Astrocyte (in vitro differentiated cells and primary cell): ENCODE measurements around the gene CERT1.

Experiments used
- CTCF ChIP-seq: IDR thresholded peaks from 2 replicates; pipeline ENCODE4 v1.5.1; 2011; ENCODE audit warnings: low read depth, mild to moderate bottlenecking, inconsistent platforms, low read length, moderate library complexity; ENCODE audit not compliant: insufficient read depth
- EZH2 ChIP-seq: IDR thresholded peaks from 2 replicates; pipeline ENCODE4 v1.6.1; 2012; ENCODE audit warnings: mild to moderate bottlenecking, low read length, inconsistent platforms; ENCODE audit not compliant: insufficient read depth

GRCh38 chr5:75512383-75513074, 1.1 kb upstream of the CERT1 start:
- TF ChIP-seq CTCF = no peak
- no peak for TF ChIP-seq EZH2
